Thyroid gland (tissue), 4 donors: ENCODE results near the gene TBC1D24. TPM values are rescaled to one million over a fixed set of nuclear protein-coding genes. Genes with fewer than 3 reads are reported as not detected.
A peak's percentile ranks its signal among the peaks of the same experiment; 100 is the strongest.
"Not testable (repeated sequence)": the region's sequence is repeated elsewhere in the genome, so short reads cannot be mapped to it uniquely, and the experiment has no call there.

Experiments
- DNase-seq, 2 donors: peaks; one replicate each; pipeline ENCODE4 v3.0.0-alpha.2; 2019
- H3K27ac ChIP-seq, 3 donors: fragments of 200-600 bp; sonication (generic); 1 replicate in 2 of 3; 2 replicates in 1 of 3; pipeline ENCODE4 v1.5.1; 2016 to 2019; ENCODE audit warnings: mild to moderate bottlenecking in 1 of 3, moderate library complexity in 1 of 3
- H3K27me3 ChIP-seq: fragments of 200-600 bp; sonication (generic); one replicate; pipeline ENCODE4 v1.5.1; 2019
- H3K36me3 ChIP-seq, 2 donors: fragments of 200-600 bp; sonication (generic); one replicate each; pipeline ENCODE4 v1.5.1; 2016 to 2019
- H3K4me1 ChIP-seq, 2 donors: fragments of 200-600 bp; sonication (generic); one replicate each; pipeline ENCODE4 v1.5.1; 2017 to 2019
- H3K4me3 ChIP-seq, 3 donors: fragments of 200-600 bp; sonication (generic); replicated peaks in 1 of 3; 1 replicate in 2 of 3; 2 replicates in 1 of 3; pipeline ENCODE4 v1.5.1; 2016; ENCODE audit warnings: mild to moderate bottlenecking in 1 of 3
- H3K9me3 ChIP-seq: fragments of 200-600 bp; sonication (generic); one replicate; pipeline ENCODE4 v1.5.1; 2017
- POLR2A ChIP-seq, 2 donors: fragments of 450-650 bp; IDR thresholded peaks; one replicate each; pipeline ENCODE4 v1.6.1; 2017; ENCODE audit warnings: antibody characterized with exemption in 2 of 2, mild to moderate bottlenecking in 2 of 2, moderate library complexity in 1 of 2
- WGBS, 2 donors: methylation state at CpG; one replicate each; pipeline ENCODE4 v1.1.5; 2017; 5-methylcytosine and 5-hydroxymethylcytosine counted together
- intact Hi-C: fragments of 100-400 bp; cut with DNase I; formaldehyde crosslinking; loops from one replicate; pipeline ENCODE4 v1.15.1; 2023
- total RNA-seq, 4 donors: library from RNA; depleted of rRNA; stranded (reverse); fragments of >200 nt; gene quantifications; one replicate each; pipeline ENCODE4 v1.2.3, GENCODE V29; 2016
- TF ChIP-seq, protein P1 (sequence below), 6 experiments: fragments of 200-600 bp in 3 of 6; fragments of 450-650 bp in 3 of 6; sonication (generic) in 3 of 6; IDR thresholded peaks; one replicate each; pipeline ENCODE4 v1.5.1; 2016 to 2019; ENCODE audit warnings: antibody characterized with exemption in 6 of 6, mild to moderate bottlenecking in 2 of 6, inconsistent platforms in 1 of 6, moderate library complexity in 1 of 6

TBC1D24 gene
- total RNA-seq, 4 donors from 2014 or later: 15.9 to 32.3 (median 21.8) TPM

DNA sequence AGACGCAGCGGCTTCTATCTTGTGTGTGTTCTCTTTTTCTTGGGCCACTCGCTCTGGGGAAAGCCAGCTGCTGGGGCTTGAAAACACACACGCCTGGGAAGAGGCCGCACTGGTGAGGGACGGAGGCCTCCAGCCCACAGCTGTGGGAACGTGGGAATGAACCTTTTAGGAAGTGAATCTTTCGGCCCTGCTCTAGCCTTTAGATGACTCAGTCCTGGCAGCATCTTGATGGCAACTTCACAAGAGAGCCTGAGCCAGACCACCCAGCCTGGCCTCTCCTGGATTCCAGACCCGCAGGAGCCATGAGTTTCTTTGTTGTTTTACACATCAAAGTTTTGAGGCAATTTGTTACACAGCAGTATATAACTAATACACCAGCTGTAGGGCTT is 60.7 kb downstream of the TBC1D24 start:
- DNase-seq: peak in 1 of 2 donors; percentile 4
- H3K9me3 ChIP-seq: no peaks in the 10 kb centered on the region
- intact Hi-C loops: no loop called here
- H3K4me1 ChIP-seq: peaks cover 21 to 53% of the 10 kb centered on the region in 2 donors
- H3K36me3 ChIP-seq: no peaks in the 10 kb centered on the region
- H3K27me3 ChIP-seq: no peaks in the 10 kb centered on the region
- peak overlapping the region; percentile 28 to 92 (median 75) for H3K27ac ChIP-seq
- 71 to 90% methylated on average over 9 of the region's 9 CpGs for WGBS, 2 donors
- TF ChIP-seq POLR2A (IDR thresholded peaks at IDR 0.05): no peak
- TF ChIP-seq, protein P1, sequence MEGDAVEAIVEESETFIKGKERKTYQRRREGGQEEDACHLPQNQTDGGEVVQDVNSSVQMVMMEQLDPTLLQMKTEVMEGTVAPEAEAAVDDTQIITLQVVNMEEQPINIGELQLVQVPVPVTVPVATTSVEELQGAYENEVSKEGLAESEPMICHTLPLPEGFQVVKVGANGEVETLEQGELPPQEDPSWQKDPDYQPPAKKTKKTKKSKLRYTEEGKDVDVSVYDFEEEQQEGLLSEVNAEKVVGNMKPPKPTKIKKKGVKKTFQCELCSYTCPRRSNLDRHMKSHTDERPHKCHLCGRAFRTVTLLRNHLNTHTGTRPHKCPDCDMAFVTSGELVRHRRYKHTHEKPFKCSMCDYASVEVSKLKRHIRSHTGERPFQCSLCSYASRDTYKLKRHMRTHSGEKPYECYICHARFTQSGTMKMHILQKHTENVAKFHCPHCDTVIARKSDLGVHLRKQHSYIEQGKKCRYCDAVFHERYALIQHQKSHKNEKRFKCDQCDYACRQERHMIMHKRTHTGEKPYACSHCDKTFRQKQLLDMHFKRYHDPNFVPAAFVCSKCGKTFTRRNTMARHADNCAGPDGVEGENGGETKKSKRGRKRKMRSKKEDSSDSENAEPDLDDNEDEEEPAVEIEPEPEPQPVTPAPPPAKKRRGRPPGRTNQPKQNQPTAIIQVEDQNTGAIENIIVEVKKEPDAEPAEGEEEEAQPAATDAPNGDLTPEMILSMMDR (IDR thresholded peaks at IDR 0.05): no peak
- no peak overlapping the region for H3K4me3 ChIP-seq

- intact Hi-C loops: no loop called here
- Histone ChIP-seq H3K27ac (peak within 1 kb of the TSS; percentile 30 to 81 (median 48)), H3K4me3 (peak within 1 kb of the TSS in 2 of 3 donors; percentile 27 to 51), H3K4me1 (peaks cover 15 to 51% of the 10 kb centered on the region in 2 donors), H3K36me3 (no peaks in the 10 kb centered on the region), H3K9me3 (no peaks in the 10 kb centered on the region), H3K27me3 (no peaks in the 10 kb centered on the region)
- 0 to 1% methylated on average over 16 to 22 of the region's 126 CpGs for WGBS, 2 donors
- peak in 1 of 2 donors; percentile 55 for TF ChIP-seq POLR2A (IDR thresholded peaks at IDR 0.05)
- TF ChIP-seq, protein P1 (IDR thresholded peaks at IDR 0.05): no peak
- peak; percentile 93 to 94 for DNase-seq
Observed at GRCh38 chr16:2537451-2538379, 62.8 kb downstream of the TBC1D24 start, which contains the start of gene PDPK1. Gene PDPK1, plus strand, starts transcription at chr16:2538021. Its CDS starts 92 bp downstream, at chr16:2538113.

GRCh38 chr16:2539192-2539844 is 64.4 kb downstream of the TBC1D24 start:
- H3K36me3 ChIP-seq, DNase-seq, H3K4me3 ChIP-seq, H3K27ac ChIP-seq, H3K27me3 ChIP-seq, intact Hi-C loops, H3K9me3 ChIP-seq: not testable (repeated sequence)
- peaks cover 15 to 41% of the 10 kb centered on the region in 2 donors for H3K4me1 ChIP-seq
- WGBS, 2 donors: 86 to 89% methylated on average over 24 of the region's 24 CpGs

GRCh38 chr16:2539845-2540458 is 65.0 kb downstream of the TBC1D24 start:
- 71 to 77% methylated on average over 11 to 14 of the region's 14 CpGs for WGBS, 2 donors
- TF ChIP-seq, protein P1 (IDR thresholded peaks at IDR 0.05): peak in 1 of 6 experiments; percentile 34
- H3K9me3 ChIP-seq, H3K27me3 ChIP-seq, intact Hi-C loops, H3K36me3 ChIP-seq, DNase-seq, H3K4me3 ChIP-seq, H3K27ac ChIP-seq: not testable (repeated sequence)
- H3K4me1 ChIP-seq: peaks cover 15 to 35% of the 10 kb centered on the region in 2 donors

GRCh38 chr16:2540912-2541311 is 66.0 kb downstream of the TBC1D24 start:
- H3K36me3 ChIP-seq, H3K27me3 ChIP-seq, H3K27ac ChIP-seq, H3K4me3 ChIP-seq, H3K9me3 ChIP-seq, DNase-seq, intact Hi-C loops: not testable (repeated sequence)
- 65 to 76% methylated on average over 3 to 4 of the region's 4 CpGs for WGBS, 2 donors
- H3K4me1 ChIP-seq: peaks cover 15 to 30% of the 10 kb centered on the region in 2 donors

DNA sequence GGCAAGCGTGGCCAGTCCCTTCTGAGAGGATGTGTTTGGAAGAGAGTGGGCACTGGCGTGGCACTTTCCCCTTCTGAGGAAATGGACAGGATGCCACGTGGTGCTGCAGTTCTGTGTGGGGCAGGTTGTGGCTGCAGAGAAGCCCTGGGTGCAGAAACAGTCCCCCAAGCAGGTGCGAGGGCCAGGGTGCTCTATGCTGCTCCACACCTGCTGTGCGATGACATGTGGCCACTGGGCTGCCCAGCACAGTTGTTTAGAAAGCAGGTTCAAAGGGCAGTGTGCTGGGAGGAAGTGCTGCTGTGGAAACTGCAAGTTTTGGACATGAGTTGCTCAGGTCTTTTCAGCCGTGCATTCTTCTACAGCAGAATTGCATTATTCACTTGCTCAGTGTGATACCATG is 66.5 kb downstream of the TBC1D24 start:
- H3K36me3 ChIP-seq, H3K27me3 ChIP-seq, intact Hi-C loops, H3K27ac ChIP-seq, DNase-seq, H3K4me3 ChIP-seq, H3K9me3 ChIP-seq: not testable (repeated sequence)
- 73 to 85% methylated on average over 5 of the region's 6 CpGs for WGBS, 2 donors
- H3K4me1 ChIP-seq: peaks cover 15 to 30% of the 10 kb centered on the region in 2 donors

- H3K27me3 ChIP-seq, intact Hi-C loops: not testable (repeated sequence)
- 83 to 93% methylated on average over 14 of the region's 14 CpGs for WGBS, 2 donors
Observed at GRCh38 chr16:2543771-2544170, 68.8 kb downstream of the TBC1D24 start.

DNA sequence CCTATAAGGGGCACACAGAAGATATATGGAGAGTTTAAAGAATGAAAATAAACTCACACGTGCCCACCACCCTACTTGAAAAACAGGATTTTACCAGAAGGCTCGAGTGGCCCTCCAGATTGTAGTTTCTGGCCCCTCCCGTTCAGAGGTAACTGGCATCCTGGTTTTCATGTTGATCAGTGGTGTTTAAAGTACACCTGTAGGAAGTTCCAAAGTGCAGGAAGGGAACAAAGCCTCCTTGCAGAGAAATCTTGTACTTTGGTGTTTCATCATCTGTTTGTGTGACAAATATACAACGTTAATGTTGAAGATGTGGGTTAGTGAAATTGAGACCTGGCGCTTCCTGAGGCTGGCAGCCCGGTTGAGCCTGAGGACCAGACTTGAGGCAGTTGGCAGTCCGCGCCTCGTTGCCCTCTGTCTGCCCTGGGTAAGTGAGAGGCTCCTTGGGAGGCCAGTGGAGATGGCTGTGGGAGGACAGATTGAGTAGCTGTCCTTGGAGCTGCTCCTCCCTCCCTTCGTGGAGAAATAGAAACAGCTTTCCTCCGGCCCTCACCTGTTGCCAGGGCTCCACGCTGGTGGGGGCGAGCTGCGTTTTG is 75.5 kb downstream of the TBC1D24 start:
- 0 to 18% methylated on average over 1 of the region's 14 CpGs for WGBS, 2 donors

More at GRCh38 chr16:2543771-2544170, 68.8 kb downstream of the TBC1D24 start:
- not testable (repeated sequence) for H3K36me3 ChIP-seq, H3K9me3 ChIP-seq, H3K27ac ChIP-seq, DNase-seq, H3K4me3 ChIP-seq
- H3K4me1 ChIP-seq: peaks cover 9 to 21% of the 10 kb centered on the region in 2 donors

More for the DNA sequence above, 75.5 kb downstream of the TBC1D24 start:
- DNase-seq, H3K9me3 ChIP-seq, intact Hi-C loops, H3K4me3 ChIP-seq, H3K36me3 ChIP-seq, H3K4me1 ChIP-seq, H3K27ac ChIP-seq, H3K27me3 ChIP-seq: not testable (repeated sequence)
